CD4-positive, alpha-beta T cell (primary cell): ENCODE data around the gene AUTS2. TPM values are rescaled to one million over a fixed set of nuclear protein-coding genes. Genes with fewer than 3 reads are reported as not detected.

Source experiments
- ATAC-seq: fragments of 200-7000 bp; cut with Tn5 transposase; one replicate; pipeline ENCODE4 v1.10.0; 2022; ENCODE audit warnings: mild to moderate bottlenecking; ENCODE audit not compliant: poor library complexity
- CTCF ChIA-PET: fragments of 350-600 bp; sonication (Branson Sonifier 250); formaldehyde crosslinking; loops from one replicate; lab custom pipeline; 2021; ENCODE audit warnings: antibody characterized with exemption, inconsistent platforms; lab: Charles Lee
- POLR2A ChIA-PET: fragments of 350-600 bp; sonication (Branson Sonifier 250); formaldehyde crosslinking; loops from one replicate; lab custom pipeline; 2021; ENCODE audit warnings: antibody characterized with exemption, inconsistent platforms; lab: Charles Lee
- DNase-seq, 14 experiments: peaks; one replicate each; pipeline ENCODE4 v3.0.0-alpha.2; 2013 to 2020; ENCODE audit warnings: mixed read lengths in 2 of 14
- H3K27ac ChIP-seq, 2 donors: one replicate each; pipeline versions ENCODE4 v1.5.1 to v1.7.0; 2013; ENCODE audit warnings: low read length in 2 of 2, low read depth in 1 of 2, mild to moderate bottlenecking in 1 of 2
- H3K27me3 ChIP-seq, 2 experiments: 1 replicate in 1 of 2; 2 replicates in 1 of 2; pipeline versions ENCODE4 v1.6.1 to v1.7.0; 2013; ENCODE audit warnings: low read length in 2 of 2, control low read depth in 1 of 2, mild to moderate bottlenecking in 1 of 2, moderate library complexity in 1 of 2; ENCODE audit not compliant: insufficient read depth in 2 of 2, control insufficient read depth in 1 of 2
- H3K36me3 ChIP-seq: one replicate; pipeline ENCODE4 v1.6.1; 2013; ENCODE audit warnings: low read length, control low read depth; ENCODE audit not compliant: insufficient read depth
- H3K4me1 ChIP-seq: one replicate; pipeline ENCODE4 v1.6.1; 2013; ENCODE audit warnings: low read length, control low read depth; ENCODE audit not compliant: insufficient read depth
- H3K4me3 ChIP-seq: one replicate; pipeline ENCODE4 v1.5.1; 2013; ENCODE audit warnings: mild to moderate bottlenecking, low read length, moderate library complexity
- H3K9me3 ChIP-seq, 2 experiments: 1 replicate in 1 of 2; 2 replicates in 1 of 2; pipeline versions ENCODE4 v1.6.1 to v1.7.0; 2013; ENCODE audit warnings: low read length in 2 of 2, mild to moderate bottlenecking in 2 of 2, control low read depth in 1 of 2, moderate library complexity in 1 of 2; ENCODE audit not compliant: control insufficient read depth in 1 of 2, insufficient read depth in 1 of 2
- H3K27ac Mint-ChIP-seq: one replicate; pipeline ENCODE4 v1.8.0; 2020; ENCODE audit warnings: mixed read lengths
- H3K27me3 Mint-ChIP-seq: one replicate; pipeline ENCODE4 v1.8.0; 2021; ENCODE audit warnings: mixed read lengths
- H3K36me3 Mint-ChIP-seq: one replicate; pipeline ENCODE4 v1.8.0; 2021; ENCODE audit warnings: low read depth, mixed read lengths
- H3K4me1 Mint-ChIP-seq: one replicate; pipeline ENCODE4 v1.8.0; 2021; ENCODE audit warnings: low read depth, mixed read lengths
- H3K4me3 Mint-ChIP-seq: one replicate; pipeline ENCODE4 v1.8.0; 2020; ENCODE audit warnings: mild to moderate bottlenecking, mixed read lengths
- H3K9me3 Mint-ChIP-seq: one replicate; pipeline ENCODE4 v1.8.0; 2020; ENCODE audit warnings: mixed read lengths
- CTCF ChIP-seq: fragments of 200-600 bp; IDR thresholded peaks from one replicate; pipeline ENCODE4 v1.8.0; 2022; ENCODE audit warnings: antibody characterized with exemption, mild to moderate bottlenecking
- intact Hi-C, 2 experiments: fragments of 100-400 bp; cut with DNase I in 1 of 2; cut with micrococcal nuclease in 1 of 2; formaldehyde crosslinking; loops; one replicate each; pipeline versions ENCODE4 v1.15.1 to v1.9.0; 2023 to 2025; cut with DNase I, micrococcal nuclease
- total RNA-seq, 174 experiments: library from RNA in 2 of 174; stranded (reverse) in 2 of 174; gene quantifications; one replicate each; pipeline ENCODE4 v1.2.3 and lab custom pipeline; 2021 to 2026

Gene AUTS2
- total RNA-seq, 2 experiments from 2014 or later = 43.6 to 47.6 TPM

- intact Hi-C loops = no loop called here
- H3K27me3 Mint-ChIP-seq = no peaks in the 10 kb centered on the region
These were observed 751.5 kb downstream of the AUTS2 start for GRCh38 chr7:70349819-70350218.

GRCh38 chr7:70352088-70352487 lies 753.8 kb downstream of the AUTS2 start:
- Histone ChIP-seq H3K4me1 (peaks cover 9% of the 10 kb centered on the region), H3K9me3 (peaks cover 0 to 12% of the 10 kb centered on the region in 2 experiments), H3K36me3 (no peaks in the 10 kb centered on the region), H3K27ac (no peak overlapping the region), H3K27me3 (no peaks in the 10 kb centered on the region), H3K4me3 (no peak overlapping the region)
- ChIA-PET CTCF (no interaction called here), POLR2A (no interaction called here)
- DNase-seq (no peak), ATAC-seq (no peak)
- no peak overlapping the region for H3K4me3 Mint-ChIP-seq
- no peaks in the 10 kb centered on the region for H3K36me3 Mint-ChIP-seq
- peaks cover 4% of the 10 kb centered on the region for H3K9me3 Mint-ChIP-seq
- H3K27me3 Mint-ChIP-seq = no peaks in the 10 kb centered on the region
- no peak overlapping the region for H3K27ac Mint-ChIP-seq
- TF ChIP-seq CTCF = no peak
- intact Hi-C loops = no loop called here
- peaks cover 20% of the 10 kb centered on the region for H3K4me1 Mint-ChIP-seq

More at GRCh38 chr7:70349819-70350218, 751.5 kb downstream of the AUTS2 start:
- Histone ChIP-seq H3K4me1 (peaks cover 3% of the 10 kb centered on the region), H3K27me3 (no peaks in the 10 kb centered on the region), H3K36me3 (no peaks in the 10 kb centered on the region), H3K9me3 (peaks cover 0 to 12% of the 10 kb centered on the region in 2 experiments), H3K27ac (no peak overlapping the region), H3K4me3 (no peak overlapping the region)
- Mint-ChIP-seq H3K4me1 (peaks cover 23% of the 10 kb centered on the region), H3K4me3 (no peak overlapping the region), H3K27ac (no peak overlapping the region), H3K9me3 (peaks cover 4% of the 10 kb centered on the region), H3K36me3 (no peaks in the 10 kb centered on the region)
- no peak for ATAC-seq
- no peak for DNase-seq
- no peak for TF ChIP-seq CTCF
- CTCF ChIA-PET = no interaction called here
- POLR2A ChIA-PET = no interaction called here

DNA sequence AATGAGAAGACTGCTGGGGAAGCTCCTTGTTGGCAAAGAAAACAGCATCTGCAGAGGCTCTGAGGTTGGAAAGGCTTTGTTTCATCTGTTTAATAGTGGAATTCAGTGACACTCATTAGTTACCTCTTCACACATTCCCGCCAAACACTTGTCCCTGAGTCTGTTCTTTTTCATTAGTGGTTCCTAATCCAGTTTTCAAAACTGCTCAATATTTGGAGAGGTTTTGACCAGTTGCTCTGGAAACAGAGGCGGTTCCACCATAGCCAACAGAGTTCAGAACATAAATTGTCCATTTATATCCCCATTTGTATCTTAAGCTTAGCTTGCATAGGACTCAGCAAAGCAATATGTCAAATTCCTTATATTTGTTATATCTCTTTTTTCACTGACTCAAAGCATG lies 754.6 kb downstream of the AUTS2 start:
- no peaks in the 10 kb centered on the region for H3K36me3 ChIP-seq
- H3K27me3 Mint-ChIP-seq = no peaks in the 10 kb centered on the region
- ChIA-PET POLR2A (no interaction called here), CTCF (no interaction called here)
- TF ChIP-seq CTCF = no peak
- H3K27me3 ChIP-seq = no peaks in the 10 kb centered on the region
- intact Hi-C loops = no loop called here
- no peaks in the 10 kb centered on the region for H3K36me3 Mint-ChIP-seq
- H3K4me3 Mint-ChIP-seq = no peak overlapping the region
- H3K9me3 Mint-ChIP-seq = peaks cover 4% of the 10 kb centered on the region
- DNase-seq (no peak), ATAC-seq (no peak)
- H3K4me1 ChIP-seq = peaks cover 9% of the 10 kb centered on the region
- no peak overlapping the region for H3K27ac ChIP-seq
- peaks cover 15% of the 10 kb centered on the region for H3K4me1 Mint-ChIP-seq
- H3K4me3 ChIP-seq = no peak overlapping the region
- H3K27ac Mint-ChIP-seq = no peak overlapping the region
- H3K9me3 ChIP-seq = peaks cover 0 to 12% of the 10 kb centered on the region in 2 experiments
